ENCODE measurements around the gene BCAS3. TPM values are rescaled to one million over a fixed set of nuclear protein-coding genes. Genes with fewer than 3 reads are reported as not detected.
"Not testable (repeated sequence)": the region's sequence is repeated elsewhere in the genome, so short reads cannot be mapped to it uniquely, and the experiment has no call there.

Gene BCAS3
- total RNA-seq, 2 experiments from 2014 or later: 5.1 to 6.9 TPM

- ChIA-PET CTCF (no interaction called here), POLR2A (no interaction called here)
- TF ChIP-seq, protein P1, sequence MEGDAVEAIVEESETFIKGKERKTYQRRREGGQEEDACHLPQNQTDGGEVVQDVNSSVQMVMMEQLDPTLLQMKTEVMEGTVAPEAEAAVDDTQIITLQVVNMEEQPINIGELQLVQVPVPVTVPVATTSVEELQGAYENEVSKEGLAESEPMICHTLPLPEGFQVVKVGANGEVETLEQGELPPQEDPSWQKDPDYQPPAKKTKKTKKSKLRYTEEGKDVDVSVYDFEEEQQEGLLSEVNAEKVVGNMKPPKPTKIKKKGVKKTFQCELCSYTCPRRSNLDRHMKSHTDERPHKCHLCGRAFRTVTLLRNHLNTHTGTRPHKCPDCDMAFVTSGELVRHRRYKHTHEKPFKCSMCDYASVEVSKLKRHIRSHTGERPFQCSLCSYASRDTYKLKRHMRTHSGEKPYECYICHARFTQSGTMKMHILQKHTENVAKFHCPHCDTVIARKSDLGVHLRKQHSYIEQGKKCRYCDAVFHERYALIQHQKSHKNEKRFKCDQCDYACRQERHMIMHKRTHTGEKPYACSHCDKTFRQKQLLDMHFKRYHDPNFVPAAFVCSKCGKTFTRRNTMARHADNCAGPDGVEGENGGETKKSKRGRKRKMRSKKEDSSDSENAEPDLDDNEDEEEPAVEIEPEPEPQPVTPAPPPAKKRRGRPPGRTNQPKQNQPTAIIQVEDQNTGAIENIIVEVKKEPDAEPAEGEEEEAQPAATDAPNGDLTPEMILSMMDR (IDR thresholded peaks at IDR 0.05): no peak
- H3K9me3 Mint-ChIP-seq: peaks cover 4% of the 10 kb centered on the region
- intact Hi-C loops (cut with micrococcal nuclease): no loop called here
- no peak overlapping the region for H3K4me3 Mint-ChIP-seq
- DNase-seq (no peak), ATAC-seq (no peak)
- no peaks in the 10 kb centered on the region for H3K27me3 Mint-ChIP-seq
- H3K27ac Mint-ChIP-seq: no peak overlapping the region
- peaks cover 9% of the 10 kb centered on the region for H3K4me1 Mint-ChIP-seq (ENCODE audit: low read depth)
- peaks cover 9% of the 10 kb centered on the region for H3K36me3 Mint-ChIP-seq (ENCODE audit: low read depth)
These were observed 91.7 kb downstream of the BCAS3 start for GRCh38 chr17:60769327-60769726.

GRCh38 chr17:60770946-60771422, 93.3 kb downstream of the BCAS3 start:
- ChIA-PET POLR2A (no interaction called here), CTCF (interaction anchor here (1.0 kb wide), 1 partner anchor 50 kb away, joined by 3 read pairs; no protein-coding TSS in a partner anchor)
- no peak overlapping the region for H3K27ac Mint-ChIP-seq
- no peaks in the 10 kb centered on the region for H3K27me3 Mint-ChIP-seq
- H3K9me3 Mint-ChIP-seq: no peaks in the 10 kb centered on the region
- H3K36me3 Mint-ChIP-seq (ENCODE audit: low read depth): peaks cover 7% of the 10 kb centered on the region
- peaks cover 9% of the 10 kb centered on the region for H3K4me1 Mint-ChIP-seq (ENCODE audit: low read depth)
- TF ChIP-seq, protein P1 (IDR thresholded peaks at IDR 0.05): no peak
- intact Hi-C loops (cut with micrococcal nuclease): no loop called here
- ATAC-seq (no peak), DNase-seq (no peak)
- no peak overlapping the region for H3K4me3 Mint-ChIP-seq

DNA sequence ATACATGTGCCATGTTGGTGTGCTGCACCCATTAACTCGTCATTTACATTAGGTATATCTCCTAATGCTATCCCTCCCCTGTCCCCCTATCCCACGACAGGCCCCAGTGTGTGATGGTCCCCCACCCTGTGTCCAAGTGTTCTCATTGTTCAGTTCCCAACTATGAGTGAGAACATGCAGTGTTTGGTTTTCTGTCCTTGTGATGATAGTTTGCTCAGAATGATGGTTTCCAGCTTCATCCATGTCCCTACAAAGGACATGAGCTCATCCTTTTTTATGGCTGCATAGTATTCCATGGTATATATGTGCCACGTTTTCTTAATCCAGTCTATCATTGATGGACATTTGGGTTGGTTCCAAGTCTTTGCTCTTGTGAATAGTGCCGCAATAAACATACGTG, 94.0 kb downstream of the BCAS3 start:
- H3K27ac Mint-ChIP-seq; POLR2A ChIA-PET; H3K36me3 Mint-ChIP-seq (ENCODE audit: low read depth); H3K27me3 Mint-ChIP-seq; H3K9me3 Mint-ChIP-seq; H3K4me3 Mint-ChIP-seq; ATAC-seq; intact Hi-C loops (cut with micrococcal nuclease); H3K4me1 Mint-ChIP-seq (ENCODE audit: low read depth); DNase-seq: not testable (repeated sequence)
- CTCF ChIA-PET: interaction anchor here (1.0 kb wide), 1 partner anchor 51 kb away, joined by 3 read pairs; no protein-coding TSS in a partner anchor

DNA sequence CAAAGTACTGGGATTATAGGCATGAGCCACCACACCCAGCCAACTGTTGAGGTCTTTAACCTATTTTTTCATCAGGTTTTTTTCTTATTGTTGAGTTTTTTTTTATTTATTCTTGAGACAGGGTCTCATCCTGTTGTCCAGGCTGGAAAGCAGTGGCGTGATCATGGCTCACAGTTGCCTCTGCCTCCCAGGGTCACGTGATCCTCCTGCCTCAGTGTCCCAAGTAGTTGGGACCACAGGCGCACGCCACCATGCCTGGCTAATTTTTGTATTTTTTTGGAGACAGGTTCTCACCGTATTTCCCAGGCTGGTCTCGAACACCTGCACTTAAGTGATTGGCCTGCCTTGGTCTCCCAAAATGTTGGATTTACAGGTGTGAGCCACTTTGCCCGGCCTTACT, 95.9 kb downstream of the BCAS3 start:
- intact Hi-C loops (cut with micrococcal nuclease): no loop called here
- peaks cover 1% of the 10 kb centered on the region for H3K36me3 Mint-ChIP-seq (ENCODE audit: low read depth)
- peaks cover 2% of the 10 kb centered on the region for H3K4me1 Mint-ChIP-seq (ENCODE audit: low read depth)
- no peaks in the 10 kb centered on the region for H3K9me3 Mint-ChIP-seq
- no peak overlapping the region for H3K4me3 Mint-ChIP-seq
- DNase-seq: no peak
- H3K27me3 Mint-ChIP-seq: no peaks in the 10 kb centered on the region
- ChIA-PET POLR2A (no interaction called here), CTCF (no interaction called here)
- no peak overlapping the region for H3K27ac Mint-ChIP-seq
- TF ChIP-seq, protein P1 (IDR thresholded peaks at IDR 0.05): no peak
- ATAC-seq: no peak

- CTCF ChIA-PET: no interaction called here
These were observed 104.3 kb downstream of the BCAS3 start for GRCh38 chr17:60781880-60782412.

More at GRCh38 chr17:60781880-60782412, 104.3 kb downstream of the BCAS3 start:
- intact Hi-C loops (cut with micrococcal nuclease): no loop called here
- DNase-seq (no peak), ATAC-seq (no peak)
- POLR2A ChIA-PET: no interaction called here
- Mint-ChIP-seq H3K27ac (no peak overlapping the region), H3K36me3 (ENCODE audit: low read depth) (no peaks in the 10 kb centered on the region), H3K4me1 (ENCODE audit: low read depth) (no peaks in the 10 kb centered on the region), H3K27me3 (no peaks in the 10 kb centered on the region), H3K4me3 (no peak overlapping the region), H3K9me3 (no peaks in the 10 kb centered on the region)
- TF ChIP-seq, protein P1 (IDR thresholded peaks at IDR 0.05): no peak

All from activated CD8-positive, alpha-beta T cell treated with anti-CD3 and anti-CD28 coated beads for 36 hours (primary cell).